MM.1S (cell line): ENCODE data around the gene GIT1.

Experiments used
- DNase-seq: peaks from one replicate; pipeline ENCODE4 v3.0.0-alpha.2; 2015
- H2AFZ ChIP-seq: fragments of 300-600 bp; sonication (generic); 2 replicates; pipeline ENCODE4 v1.6.0; 2016; ENCODE audit warnings: antibody characterized with exemption, low read length
- H3F3A ChIP-seq: fragments of 300-600 bp; sonication (generic); 2 replicates; pipeline ENCODE4 v1.6.1; 2016; ENCODE audit warnings: mild to moderate bottlenecking, antibody characterized with exemption, low read length, moderate library complexity, mixed read lengths; ENCODE audit not compliant: insufficient read depth
- H3K27ac ChIP-seq: fragments of 300-600 bp; sonication (generic); 2 replicates; pipeline ENCODE4 v1.5.1; 2016; ENCODE audit warnings: mild to moderate bottlenecking, low read length
- H3K27me3 ChIP-seq: fragments of 300-600 bp; sonication (generic); replicated peaks from 2 replicates; pipeline ENCODE4 v1.6.0; 2016; ENCODE audit warnings: low read length; ENCODE audit not compliant: insufficient read depth
- H3K36me3 ChIP-seq: fragments of 300-600 bp; sonication (generic); replicated peaks from 2 replicates; pipeline ENCODE4 v1.6.1; 2016; ENCODE audit warnings: mild to moderate bottlenecking, low read length, mixed read lengths; ENCODE audit not compliant: insufficient read depth
- H3K4me1 ChIP-seq: fragments of 300-600 bp; sonication (generic); 2 replicates; pipeline ENCODE4 v1.6.1; 2016; ENCODE audit warnings: low read length, mixed read lengths
- H3K4me2 ChIP-seq: fragments of 300-600 bp; sonication (generic); 2 replicates; pipeline ENCODE4 v1.6.0; 2016; ENCODE audit warnings: low read depth, low read length
- H3K4me3 ChIP-seq: fragments of 300-600 bp; sonication (generic); 2 replicates; pipeline ENCODE4 v1.5.1; 2016; ENCODE audit warnings: low read length, mixed read lengths
- H3K79me2 ChIP-seq: fragments of 300-600 bp; sonication (generic); 2 replicates; pipeline ENCODE4 v1.6.1; 2016; ENCODE audit warnings: mixed run types, low read length, mixed read lengths
- H3K9ac ChIP-seq: fragments of 300-600 bp; sonication (generic); 2 replicates; pipeline ENCODE4 v1.6.1; 2016; ENCODE audit warnings: low read length, mixed read lengths
- H3K9me2 ChIP-seq: fragments of 300-600 bp; sonication (generic); replicated peaks from 2 replicates; pipeline ENCODE4 v1.6.1; 2016; ENCODE audit warnings: mild to moderate bottlenecking, low read length, mixed read lengths; ENCODE audit not compliant: insufficient read depth
- H3K9me3 ChIP-seq: fragments of 300-600 bp; sonication (generic); replicated peaks from 2 replicates; pipeline ENCODE4 v1.6.1; 2016; ENCODE audit warnings: mild to moderate bottlenecking, low read length, mixed read lengths; ENCODE audit not compliant: insufficient read depth
- H4K20me1 ChIP-seq: fragments of 300-600 bp; sonication (generic); 2 replicates; pipeline ENCODE4 v1.6.1; 2016; ENCODE audit warnings: mild to moderate bottlenecking, low read length, moderate library complexity, mixed read lengths; ENCODE audit not compliant: insufficient read depth
- CTCF ChIP-seq: fragments of 300-600 bp; sonication (generic); IDR thresholded peaks from 2 replicates; pipeline ENCODE4 v1.5.1; 2016; ENCODE audit warnings: antibody characterized with exemption, low read length, mixed read lengths
- EZH2 ChIP-seq: fragments of 300-600 bp; sonication (generic); optimal IDR thresholded peaks from 2 replicates; pipeline ENCODE3; 2017; ENCODE audit warnings: low read depth, mild to moderate bottlenecking, antibody characterized with exemption, low read length, mixed read lengths
- EZH2phosphoT487 ChIP-seq: fragments of 300-600 bp; sonication (generic); IDR thresholded peaks from 2 replicates; pipeline ENCODE4 v1.6.1; 2018; ENCODE audit warnings: antibody characterized with exemption, low read length

The GIT1 gene

DNA sequence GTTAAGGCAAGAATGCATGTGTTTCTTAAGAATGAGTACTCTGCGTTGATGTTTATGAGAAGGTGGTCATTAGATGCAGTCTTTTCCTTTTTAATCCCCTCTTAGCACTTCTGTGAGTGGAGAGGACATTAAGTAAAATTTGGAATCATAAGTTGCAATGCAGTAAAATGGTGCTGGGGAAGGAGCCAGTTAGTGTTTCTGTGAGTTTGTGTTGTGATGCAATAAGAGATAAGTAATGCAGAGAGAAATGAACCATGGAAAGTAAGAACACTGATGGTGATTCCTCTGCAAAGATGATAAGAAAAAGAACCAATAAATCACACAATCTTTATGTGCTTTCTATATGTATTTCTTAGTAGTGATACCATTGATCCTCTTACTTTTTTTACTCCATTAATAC is 42.6 kb downstream of the GIT1 start:
- no peaks in the 10 kb centered on the region for H3F3A ChIP-seq
- H3K4me1 ChIP-seq, result no peaks in the 10 kb centered on the region
- no peak overlapping the region for H3K9ac ChIP-seq
- no peak overlapping the region for H3K4me2 ChIP-seq
- H3K4me3 ChIP-seq, result no peak overlapping the region
- H3K27me3 ChIP-seq, result no peaks in the 10 kb centered on the region
- no peak overlapping the region for H2AFZ ChIP-seq
- no peaks in the 10 kb centered on the region for H3K79me2 ChIP-seq
- no peaks in the 10 kb centered on the region for H3K9me2 ChIP-seq
- H3K9me3 ChIP-seq, result no peaks in the 10 kb centered on the region
- 0 out of 2 replicates have a peak, but pooled peaks cover 6% of the 10 kb centered on the region for H3K36me3 ChIP-seq
- no peaks in the 10 kb centered on the region for H4K20me1 ChIP-seq
- TF ChIP-seq EZH2 (no peak), EZH2phosphoT487 (no peak)
- DNase-seq, result no peak
- H3K27ac ChIP-seq, result no peak overlapping the region

GRCh38 chr17:29546085-29546484 is 43.4 kb downstream of the GIT1 start:
- DNase-seq, result no peak
- H3F3A ChIP-seq, result no peaks in the 10 kb centered on the region
- no peak overlapping the region for H3K4me3 ChIP-seq
- no peak for TF ChIP-seq EZH2phosphoT487
- no peak for TF ChIP-seq EZH2
- TF ChIP-seq CTCF, result no peak
- no peaks in the 10 kb centered on the region for H3K27me3 ChIP-seq
- no peaks in the 10 kb centered on the region for H3K9me3 ChIP-seq
- 0 out of 2 replicates have a peak, but pooled peaks cover 6% of the 10 kb centered on the region for H3K36me3 ChIP-seq
- no peaks in the 10 kb centered on the region for H3K79me2 ChIP-seq
- H2AFZ ChIP-seq, result no peak overlapping the region
- no peak overlapping the region for H3K27ac ChIP-seq
- no peaks in the 10 kb centered on the region for H3K9me2 ChIP-seq
- no peaks in the 10 kb centered on the region for H4K20me1 ChIP-seq
- no peaks in the 10 kb centered on the region for H3K4me1 ChIP-seq
- no peak overlapping the region for H3K4me2 ChIP-seq
- no peak overlapping the region for H3K9ac ChIP-seq

DNA sequence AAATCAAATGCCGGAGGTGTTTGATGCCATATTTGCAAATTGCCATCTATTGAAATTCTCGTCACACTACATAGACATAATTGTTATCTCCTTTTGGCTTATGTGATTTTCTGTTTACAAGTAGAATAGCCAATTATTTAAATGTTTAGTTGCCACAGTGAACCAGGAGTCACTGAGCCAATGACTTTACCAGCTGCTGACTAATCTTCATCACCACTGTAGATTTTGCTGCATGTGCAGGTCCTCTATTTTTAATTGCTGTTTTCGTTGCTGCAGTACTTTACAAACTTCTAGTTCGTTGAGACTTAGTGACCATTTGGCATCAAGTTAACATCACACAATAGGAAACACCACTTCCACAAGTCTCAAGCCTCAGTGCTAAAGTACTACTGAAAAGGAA is 45.4 kb downstream of the GIT1 start:
- no peak overlapping the region for H3K9ac ChIP-seq
- no peak overlapping the region for H3K27ac ChIP-seq
- no peaks in the 10 kb centered on the region for H3K27me3 ChIP-seq
- no peak overlapping the region for H2AFZ ChIP-seq
- H3K4me2 ChIP-seq, result no peak overlapping the region
- no peaks in the 10 kb centered on the region for H3K4me1 ChIP-seq
- no peak overlapping the region for H3K4me3 ChIP-seq
- H3K9me3 ChIP-seq, result no peaks in the 10 kb centered on the region
- DNase-seq, result no peak
- H3F3A ChIP-seq, result no peaks in the 10 kb centered on the region
- no peaks in the 10 kb centered on the region for H4K20me1 ChIP-seq
- 0 out of 2 replicates have a peak, but pooled peaks cover 6% of the 10 kb centered on the region for H3K36me3 ChIP-seq
- H3K79me2 ChIP-seq, result no peaks in the 10 kb centered on the region
- no peaks in the 10 kb centered on the region for H3K9me2 ChIP-seq
- TF ChIP-seq EZH2phosphoT487, result no peak
- TF ChIP-seq CTCF, result no peak
- no peak for TF ChIP-seq EZH2

GRCh38 chr17:29533976-29534375 is 55.5 kb downstream of the GIT1 start:
- H4K20me1 ChIP-seq, result no peaks in the 10 kb centered on the region
- no peaks in the 10 kb centered on the region for H3K4me1 ChIP-seq
- H3K79me2 ChIP-seq, result no peaks in the 10 kb centered on the region
- H2AFZ ChIP-seq, result no peak overlapping the region
- no peak overlapping the region for H3K27ac ChIP-seq
- no peaks in the 10 kb centered on the region for H3K27me3 ChIP-seq
- no peak overlapping the region for H3K4me2 ChIP-seq
- no peak overlapping the region for H3K4me3 ChIP-seq
- no peak overlapping the region for H3K9ac ChIP-seq
- no peak for DNase-seq
- no peaks in the 10 kb centered on the region for H3K9me2 ChIP-seq
- H3K36me3 ChIP-seq, result no peaks in the 10 kb centered on the region
- H3F3A ChIP-seq, result no peaks in the 10 kb centered on the region
- TF ChIP-seq EZH2, result no peak
- TF ChIP-seq CTCF, result no peak
- TF ChIP-seq EZH2phosphoT487, result no peak
- no peaks in the 10 kb centered on the region for H3K9me3 ChIP-seq
